Neural progenitor cell (in vitro differentiated cells): ENCODE measurements around the gene SLC7A5.

Experiments
- CTCF ChIP-seq: fragments of 200-600 bp; sonication (generic); IDR thresholded peaks from 2 replicates; pipeline ENCODE4 v1.5.1; 2017; ENCODE audit warnings: antibody characterized with exemption, mild to moderate bottlenecking
- EZH2phosphoT487 ChIP-seq: fragments of 200-600 bp; sonication (generic); IDR thresholded peaks from 2 replicates; pipeline ENCODE4 v1.6.1; 2017; ENCODE audit warnings: antibody characterized with exemption

- no peak for TF ChIP-seq CTCF
- no peak for TF ChIP-seq EZH2phosphoT487
These were observed 34.4 kb downstream of the SLC7A5 start for GRCh38 chr16:87834668-87835473.
